K562 (cell line): ENCODE measurements around the gene TRPV5. TPM values are rescaled to one million over a fixed set of nuclear protein-coding genes. Genes with fewer than 3 reads are reported as not detected.

Experiments
- ARHGAP35 ChIP-seq: fragments of 450-650 bp; IDR thresholded peaks from 2 replicates; pipeline ENCODE4 v1.6.1; 2018; ENCODE audit not compliant: partially characterized antibody
- E2F5 ChIP-seq: sonication (generic); formaldehyde crosslinking; IDR thresholded peaks from 2 replicates; pipeline ENCODE4 v1.8.0; 2022; ENCODE audit warnings: mild to moderate bottlenecking, missing genetic modification reagents
- MXI1 ChIP-seq: IDR thresholded peaks from 2 replicates; pipeline ENCODE4 v1.6.1; 2011; ENCODE audit warnings: low read depth, mild to moderate bottlenecking, improper control_type of control experiment, low read length
- MYNN ChIP-seq, 2 experiments: sonication (generic); formaldehyde crosslinking in 1 of 2; IDR thresholded peaks; 2 replicates each; pipeline versions ENCODE4 v1.5.0 to v1.6.1; 2016 to 2020; ENCODE audit warnings: antibody characterized with exemption in 1 of 2, missing genetic modification reagents in 1 of 2
- TCF7L2 ChIP-seq: fragments of 150-350 bp; IDR thresholded peaks from 2 replicates; pipeline ENCODE4 v1.6.1; 2016; ENCODE audit warnings: low read depth, mild to moderate bottlenecking, low read length, moderate library complexity
- TFAP4 ChIP-seq: sonication (generic); formaldehyde crosslinking; IDR thresholded peaks from 2 replicates; pipeline ENCODE4 v1.8.0; 2022; ENCODE audit warnings: missing genetic modification reagents, mild to moderate bottlenecking, moderate library complexity, borderline replicate concordance
- THRA ChIP-seq: fragments of 450-650 bp; IDR thresholded peaks from 2 replicates; pipeline ENCODE4 v1.6.1; 2017; ENCODE audit warnings: mild to moderate bottlenecking, moderate library complexity
- TOE1 ChIP-seq, 2 experiments: fragments of 450-650 bp in 1 of 2; sonication (generic) in 1 of 2; formaldehyde crosslinking in 1 of 2; IDR thresholded peaks; 2 replicates each; pipeline versions ENCODE4 v1.7.1 to v1.8.0; 2016 to 2022; ENCODE audit warnings: borderline replicate concordance in 2 of 2, mild to moderate bottlenecking in 2 of 2, antibody characterized with exemption in 1 of 2, inconsistent platforms in 1 of 2, low read depth in 1 of 2, missing genetic modification reagents in 1 of 2, moderate library complexity in 1 of 2
- TSHZ1 ChIP-seq: fragments of 250-450 bp; sonication (Bioruptor Pico); IDR thresholded peaks from 2 replicates; pipeline ENCODE4 v1.4.0; 2020; ENCODE audit warnings: mild to moderate bottlenecking, moderate library complexity
- ZKSCAN1 ChIP-seq: fragments of 150-350 bp; IDR thresholded peaks from 2 replicates; pipeline ENCODE4 v1.6.1; 2016; ENCODE audit warnings: low read depth, low read length
- ZNF134 ChIP-seq: fragments of 250-450 bp; sonication (Bioruptor Pico); conservative IDR thresholded peaks from 2 replicates; pipeline ENCODE4 v1.4.0; 2020
- ZNF224 ChIP-seq: sonication (generic); formaldehyde crosslinking; IDR thresholded peaks from 2 replicates; pipeline ENCODE4 v1.8.0; 2022; ENCODE audit warnings: mild to moderate bottlenecking, missing genetic modification reagents
- ZNF354B ChIP-seq: fragments of 250-450 bp; sonication (Bioruptor Pico); IDR thresholded peaks from 2 replicates; pipeline ENCODE4 v1.4.0; 2020
- ZNF431 ChIP-seq: sonication (generic); formaldehyde crosslinking; IDR thresholded peaks from 2 replicates; pipeline ENCODE4 v1.8.0; 2022; ENCODE audit warnings: mild to moderate bottlenecking, missing genetic modification reagents
- ZNF644 ChIP-seq: fragments of 200-800 bp; sonication (Bioruptor generic); IDR thresholded peaks from 2 replicates; pipeline ENCODE4 v1.6.1; 2016; ENCODE audit warnings: low read depth, missing genetic modification characterization, missing compliant biosample characterization
- ZNF79 ChIP-seq: fragments of 250-450 bp; sonication (Bioruptor Pico); IDR thresholded peaks from 2 replicates; pipeline ENCODE4 v1.4.0; 2020; ENCODE audit warnings: low read depth, mild to moderate bottlenecking, moderate library complexity
- polyA plus RNA-seq, 8 experiments: library from polyadenylated mRNA; depleted of rRNA in 4 of 8; stranded (reverse) in 5 of 8; unstranded in 3 of 8; fragments of >200 nt; fragmentation: Nextera tagmentation in 2 of 8; fragmentation: Illumina TruSeq in 1 of 8; extraction: Ambion mirVana in 2 of 8; extraction: Trizol in 1 of 8; gene quantifications; 2 replicates each; pipeline versions ENCODE4 v1.2.1 to v1.2.3, GENCODE V29; 2011 to 2014; ENCODE audit warnings: inconsistent platforms in 1 of 8, missing spikeins in 1 of 8
- total RNA-seq, 7 experiments: library from RNA; depleted of rRNA in 6 of 7; stranded (reverse); fragments of >200 nt in 6 of 7; fragmentation: Illumina TruSeq in 2 of 7; extraction: Trizol in 2 of 7; gene quantifications; 2 replicates each; pipeline versions ENCODE4 v1.2.1 to v1.2.3, GENCODE V29; 2011 to 2021; ENCODE audit warnings: low replicate concordance in 1 of 7
- TF ChIP-seq, protein P1 (sequence below): fragments of 450-650 bp; IDR thresholded peaks from 2 replicates; pipeline ENCODE4 v1.6.1; 2018; ENCODE audit not compliant: partially characterized antibody

TRPV5 gene
- total and polyA plus RNA-seq, 9 of the 15 experiments (the other 6 are each of a cell fraction or from before 2014, with no cell fraction given): not detected

DNA sequence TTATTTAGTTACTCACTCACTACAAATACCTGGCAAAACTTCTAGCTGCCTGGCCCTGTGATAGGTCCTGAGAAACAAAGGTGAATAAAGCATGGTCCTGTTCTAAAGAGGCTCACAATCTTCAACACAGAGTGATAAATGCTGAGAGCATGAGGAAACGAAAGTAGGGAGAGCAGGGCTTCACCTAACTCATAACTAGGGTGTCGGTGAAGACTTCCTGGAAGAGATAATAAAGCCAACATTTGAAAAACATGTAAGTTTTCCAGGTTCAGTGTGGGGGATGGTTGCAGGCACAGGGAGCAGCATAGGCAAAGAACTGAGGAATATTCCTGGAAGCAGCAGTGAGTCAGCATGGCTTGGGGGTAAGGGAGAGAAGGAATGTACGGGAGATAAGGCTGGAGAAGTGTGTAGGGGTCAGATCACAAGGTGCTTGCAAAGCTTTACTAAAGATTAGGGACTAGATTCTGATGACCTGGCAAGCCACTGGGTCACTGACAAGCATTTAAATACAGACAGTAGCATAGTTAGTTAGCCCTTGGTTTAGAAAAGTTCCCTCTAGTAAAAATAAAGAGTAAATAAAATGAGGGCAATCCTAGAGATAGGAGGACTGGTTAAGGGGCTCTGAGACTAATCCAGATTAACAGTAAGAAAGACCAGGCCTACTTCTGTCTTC is 23.5 kb upstream of the TRPV5 start (continued):
- TF ChIP-seq, protein P1, sequence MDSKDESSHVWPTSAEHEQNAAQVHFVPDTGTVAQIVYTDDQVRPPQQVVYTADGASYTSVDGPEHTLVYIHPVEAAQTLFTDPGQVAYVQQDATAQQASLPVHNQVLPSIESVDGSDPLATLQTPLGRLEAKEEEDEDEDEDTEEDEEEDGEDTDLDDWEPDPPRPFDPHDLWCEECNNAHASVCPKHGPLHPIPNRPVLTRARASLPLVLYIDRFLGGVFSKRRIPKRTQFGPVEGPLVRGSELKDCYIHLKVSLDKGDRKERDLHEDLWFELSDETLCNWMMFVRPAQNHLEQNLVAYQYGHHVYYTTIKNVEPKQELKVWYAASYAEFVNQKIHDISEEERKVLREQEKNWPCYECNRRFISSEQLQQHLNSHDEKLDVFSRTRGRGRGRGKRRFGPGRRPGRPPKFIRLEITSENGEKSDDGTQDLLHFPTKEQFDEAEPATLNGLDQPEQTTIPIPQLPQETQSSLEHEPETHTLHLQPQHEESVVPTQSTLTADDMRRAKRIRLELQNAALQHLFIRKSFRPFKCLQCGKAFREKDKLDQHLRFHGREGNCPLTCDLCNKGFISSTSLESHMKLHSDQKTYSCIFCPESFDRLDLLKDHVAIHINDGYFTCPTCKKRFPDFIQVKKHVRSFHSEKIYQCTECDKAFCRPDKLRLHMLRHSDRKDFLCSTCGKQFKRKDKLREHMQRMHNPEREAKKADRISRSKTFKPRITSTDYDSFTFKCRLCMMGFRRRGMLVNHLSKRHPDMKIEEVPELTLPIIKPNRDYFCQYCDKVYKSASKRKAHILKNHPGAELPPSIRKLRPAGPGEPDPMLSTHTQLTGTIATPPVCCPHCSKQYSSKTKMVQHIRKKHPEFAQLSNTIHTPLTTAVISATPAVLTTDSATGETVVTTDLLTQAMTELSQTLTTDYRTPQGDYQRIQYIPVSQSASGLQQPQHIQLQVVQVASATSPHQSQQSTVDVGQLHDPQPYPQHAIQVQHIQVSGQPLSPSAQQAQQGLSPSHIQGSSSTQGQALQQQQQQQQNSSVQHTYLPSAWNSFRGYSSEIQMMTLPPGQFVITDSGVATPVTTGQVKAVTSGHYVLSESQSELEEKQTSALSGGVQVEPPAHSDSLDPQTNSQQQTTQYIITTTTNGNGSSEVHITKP: no peak
- no peak for TF ChIP-seq E2F5 (CRISPR knock-in tag)
- TF ChIP-seq ZNF431 (CRISPR knock-in tag): no peak
- TF ChIP-seq ZKSCAN1: no peak
- TF ChIP-seq ZNF224 (CRISPR knock-in tag): no peak
- TF ChIP-seq TFAP4: no peak
- TF ChIP-seq ZNF354B: no peak
- no peak for TF ChIP-seq ZNF644 (tag)
- TF ChIP-seq TOE1 (IDR thresholded peaks at IDR 0.05; ENCODE audit: borderline replicate concordance): peak; percentile 67; the same call in 1 of the 2 replicates
- no peak for TF ChIP-seq TOE1 (CRISPR knock-in tag; IDR thresholded peaks at IDR 0.05; ENCODE audit: borderline replicate concordance, low read depth)
- no peak for TF ChIP-seq ARHGAP35
- no peak for TF ChIP-seq THRA
- TF ChIP-seq TCF7L2: no peak
- TF ChIP-seq MYNN (IDR thresholded peaks at IDR 0.05): no peak
- no peak for TF ChIP-seq MYNN (CRISPR knock-in tag; IDR thresholded peaks at IDR 0.05)
- TF ChIP-seq TSHZ1 (CRISPR knock-in tag): no peak
- TF ChIP-seq ZNF134 (CRISPR knock-in tag): no peak
- TF ChIP-seq MXI1: no peak
- TF ChIP-seq ZNF79: no peak
